B cell (primary cell): Measurements from ENCODE around the gene KRT39. TPM values are rescaled to one million over a fixed set of nuclear protein-coding genes. Genes with fewer than 3 reads are reported as not detected.

Experiments
- ATAC-seq: fragments of 200-7000 bp; cut with Tn5 transposase; one replicate; pipeline ENCODE4 v1.10.0; 2021; ENCODE audit warnings: low read depth, mild to moderate bottlenecking, moderate number of reproducible peaks, moderate library complexity
- CTCF ChIA-PET: fragments of 350-600 bp; sonication (Branson Sonifier 250); formaldehyde crosslinking; loops from one replicate; lab custom pipeline; 2021; ENCODE audit warnings: antibody characterized with exemption, inconsistent platforms; lab: Charles Lee
- POLR2A ChIA-PET: fragments of 350-600 bp; sonication (Branson Sonifier 250); formaldehyde crosslinking; loops from one replicate; lab custom pipeline; 2021; ENCODE audit warnings: antibody characterized with exemption; lab: Charles Lee
- DNase-seq: peaks from one replicate; pipeline ENCODE4 v3.0.0; 2013
- H2AFZ ChIP-seq: 2 replicates; pipeline ENCODE4 v1.6.1; 2012; ENCODE audit warnings: mild to moderate bottlenecking, low read depth, low read length; ENCODE audit not compliant: insufficient read depth, poor library complexity, severe bottlenecking
- H3K27ac ChIP-seq, 2 donors: 1 replicate in 1 of 2; 2 replicates in 1 of 2; pipeline ENCODE4 v1.5.1; 2012 to 2013; ENCODE audit warnings: low read length in 2 of 2, mild to moderate bottlenecking in 2 of 2, moderate library complexity in 1 of 2
- H3K27me3 ChIP-seq, 4 experiments: fragments of 200-600 bp in 1 of 4; sonication (generic) in 1 of 4; replicated peaks in 1 of 4; 1 replicate in 2 of 4; 2 replicates in 2 of 4; pipeline versions ENCODE4 v1.6.1 to v1.7.0; 2013 to 2016; ENCODE audit warnings: low read length in 3 of 4, mild to moderate bottlenecking in 2 of 4, mixed read lengths in 1 of 4, moderate library complexity in 1 of 4; ENCODE audit not compliant: insufficient read depth in 4 of 4, control insufficient read depth in 3 of 4; ENCODE audit errors: control extremely low read depth in 1 of 4
- H3K36me3 ChIP-seq, 2 experiments: replicated peaks in 1 of 2; 1 replicate in 1 of 2; 2 replicates in 1 of 2; pipeline versions ENCODE4 v1.6.1 to v1.7.1; 2013; ENCODE audit warnings: low read length in 1 of 2; ENCODE audit not compliant: insufficient read depth in 2 of 2, control insufficient read depth in 1 of 2; ENCODE audit errors: control extremely low read depth in 1 of 2, extremely low read depth in 1 of 2
- H3K4me1 ChIP-seq, 2 donors: fragments of 200-600 bp in 1 of 2; sonication (generic) in 1 of 2; 1 replicate in 1 of 2; 2 replicates in 1 of 2; pipeline versions ENCODE4 v1.5.1 to v1.6.1; 2013 to 2017; ENCODE audit warnings: low read length in 2 of 2; ENCODE audit not compliant: control insufficient read depth in 2 of 2, insufficient read depth in 2 of 2
- H3K4me2 ChIP-seq: replicated peaks from 2 replicates; pipeline ENCODE3; 2012; ENCODE audit warnings: mild to moderate bottlenecking, low read depth, low read length; ENCODE audit not compliant: poor library complexity, severe bottlenecking
- H3K4me3 ChIP-seq, 5 experiments: fragments of 200-600 bp in 1 of 5; sonication (generic) in 1 of 5; 1 replicate in 3 of 5; 2 replicates in 2 of 5; pipeline versions ENCODE4 v1.5.1 to v1.7.0; 2011 to 2016; ENCODE audit warnings: low read length in 4 of 5, mild to moderate bottlenecking in 4 of 5, low read depth in 2 of 5, control low read depth in 1 of 5, moderate library complexity in 1 of 5; ENCODE audit not compliant: insufficient read depth in 1 of 5; ENCODE audit errors: control extremely low read depth in 1 of 5, extremely low read depth in 1 of 5
- H3K79me2 ChIP-seq: fragments of 200-600 bp; sonication (generic); one replicate; pipeline ENCODE4 v1.6.0; 2016; ENCODE audit warnings: low read length; ENCODE audit not compliant: control insufficient read depth, insufficient read depth
- H3K9ac ChIP-seq: fragments of 200-600 bp; sonication (generic); 2 replicates; pipeline ENCODE4 v1.6.1; 2017; ENCODE audit warnings: mild to moderate bottlenecking, low read length, moderate library complexity
- H3K9me3 ChIP-seq, 3 donors: one replicate each; pipeline versions ENCODE4 v1.6.1 to v1.7.1; 2013; ENCODE audit warnings: low read length in 2 of 3; ENCODE audit not compliant: control insufficient read depth in 2 of 3, insufficient read depth in 1 of 3; ENCODE audit errors: control extremely low read depth in 1 of 3
- H4K20me1 ChIP-seq: 2 replicates; pipeline ENCODE4 v1.6.0; 2012; ENCODE audit warnings: mild to moderate bottlenecking, low read length; ENCODE audit not compliant: insufficient read depth, control insufficient read depth, poor library complexity, severe bottlenecking
- H3K27ac Mint-ChIP-seq: one replicate; pipeline ENCODE4 v1.8.0; 2021; ENCODE audit warnings: mixed read lengths
- H3K27me3 Mint-ChIP-seq: one replicate; pipeline ENCODE4 v1.8.0; 2021; ENCODE audit warnings: mixed read lengths
- H3K4me1 Mint-ChIP-seq: one replicate; pipeline ENCODE4 v1.8.0; 2021; ENCODE audit warnings: mixed read lengths
- H3K4me3 Mint-ChIP-seq: one replicate; pipeline ENCODE4 v1.8.0; 2021; ENCODE audit warnings: mixed read lengths
- H3K9me3 Mint-ChIP-seq: one replicate; pipeline ENCODE4 v1.8.0; 2022; ENCODE audit warnings: mixed read lengths; ENCODE audit not compliant: insufficient read depth
- EZH2 ChIP-seq: IDR thresholded peaks from 2 replicates; pipeline ENCODE4 v1.6.1; 2012; ENCODE audit warnings: borderline replicate concordance, low read depth, mild to moderate bottlenecking, moderate library complexity, low read length; ENCODE audit not compliant: insufficient read depth, poor library complexity, severe bottlenecking
- WGBS: methylation state at CpG from one replicate; pipeline ENCODE4 v1.1.5; 2013; ENCODE audit warnings: missing lambda C conversion rate; ENCODE audit not compliant: insufficient coverage; 5-methylcytosine and 5-hydroxymethylcytosine counted together
- intact Hi-C: fragments of 100-400 bp; cut with micrococcal nuclease; formaldehyde crosslinking; loops from one replicate; pipeline ENCODE4 v1.10.0; 2022
- polyA plus RNA-seq: library from polyadenylated mRNA; depleted of rRNA; stranded (reverse); fragments of >200 nt; gene quantifications from 2 replicates; pipeline ENCODE4 v1.2.3, GENCODE V29; 2012
- total RNA-seq, 2 donors: library from RNA; stranded (reverse); fragments of 120-200 nt in 1 of 2; gene quantifications; 1 replicate in 1 of 2; 2 replicates in 1 of 2; pipeline versions ENCODE4 v1.2.3 to v1.2.4, GENCODE V29; 2013 to 2022
- TF ChIP-seq, protein P1 (sequence below): fragments of 200-600 bp; IDR thresholded peaks from one replicate; pipeline ENCODE4 v1.8.0; 2022; ENCODE audit warnings: antibody characterized with exemption, mild to moderate bottlenecking

The KRT39 gene
- total and polyA plus RNA-seq, 2 donors (not counting 1 experiment from before 2014, with no cell fraction given): not detected

DNA sequence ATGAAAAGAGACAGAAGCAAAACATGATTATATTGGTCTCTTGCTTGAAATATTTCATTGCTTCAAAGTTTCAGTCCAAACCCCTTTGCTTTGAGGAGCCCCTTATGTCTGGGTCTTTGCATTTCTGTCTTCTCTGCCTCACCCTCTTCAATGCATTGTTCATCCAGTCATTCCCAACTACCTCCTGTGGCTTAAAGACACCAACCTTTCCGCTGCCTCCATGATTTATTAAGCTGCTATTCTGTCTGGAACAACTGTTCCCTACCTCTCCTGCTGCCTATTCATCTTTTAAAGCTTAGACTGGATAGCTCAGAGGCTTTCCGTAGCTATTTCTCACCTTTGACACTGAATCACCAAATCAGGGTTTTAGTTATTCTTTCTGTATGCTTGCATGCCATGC lies 30.6 kb upstream of the KRT39 start:
- H3K27ac Mint-ChIP-seq: no peak overlapping the region
- H3K36me3 ChIP-seq: no peaks in the 10 kb centered on the region
- H3K9ac ChIP-seq: no peak overlapping the region
- peaks cover 0 to 1% (median 0%) of the 10 kb centered on the region in 3 donors for H3K9me3 ChIP-seq
- H3K27me3 ChIP-seq: peaks cover 0 to 10% (median 5%) of the 10 kb centered on the region in 4 experiments
- 82% methylated on average over 1 of the region's 2 CpGs for WGBS
- no peaks in the 10 kb centered on the region for H3K79me2 ChIP-seq
- H3K4me3 Mint-ChIP-seq: no peak overlapping the region
- ATAC-seq: no peak
- no peak for DNase-seq
- no peak overlapping the region for H2AFZ ChIP-seq
- no peak overlapping the region for H3K4me2 ChIP-seq
- ChIA-PET POLR2A (no interaction called here), CTCF (no interaction called here)
- intact Hi-C loops: no loop called here
- H3K27me3 Mint-ChIP-seq: peaks cover 46% of the 10 kb centered on the region
- H3K27ac ChIP-seq: no peak overlapping the region
- no peaks in the 10 kb centered on the region for H3K4me1 ChIP-seq
- no peak for TF ChIP-seq EZH2
- TF ChIP-seq, protein P1, sequence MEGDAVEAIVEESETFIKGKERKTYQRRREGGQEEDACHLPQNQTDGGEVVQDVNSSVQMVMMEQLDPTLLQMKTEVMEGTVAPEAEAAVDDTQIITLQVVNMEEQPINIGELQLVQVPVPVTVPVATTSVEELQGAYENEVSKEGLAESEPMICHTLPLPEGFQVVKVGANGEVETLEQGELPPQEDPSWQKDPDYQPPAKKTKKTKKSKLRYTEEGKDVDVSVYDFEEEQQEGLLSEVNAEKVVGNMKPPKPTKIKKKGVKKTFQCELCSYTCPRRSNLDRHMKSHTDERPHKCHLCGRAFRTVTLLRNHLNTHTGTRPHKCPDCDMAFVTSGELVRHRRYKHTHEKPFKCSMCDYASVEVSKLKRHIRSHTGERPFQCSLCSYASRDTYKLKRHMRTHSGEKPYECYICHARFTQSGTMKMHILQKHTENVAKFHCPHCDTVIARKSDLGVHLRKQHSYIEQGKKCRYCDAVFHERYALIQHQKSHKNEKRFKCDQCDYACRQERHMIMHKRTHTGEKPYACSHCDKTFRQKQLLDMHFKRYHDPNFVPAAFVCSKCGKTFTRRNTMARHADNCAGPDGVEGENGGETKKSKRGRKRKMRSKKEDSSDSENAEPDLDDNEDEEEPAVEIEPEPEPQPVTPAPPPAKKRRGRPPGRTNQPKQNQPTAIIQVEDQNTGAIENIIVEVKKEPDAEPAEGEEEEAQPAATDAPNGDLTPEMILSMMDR: no peak
- no peaks in the 10 kb centered on the region for H3K4me1 Mint-ChIP-seq
- no peaks in the 10 kb centered on the region for H3K9me3 Mint-ChIP-seq
- no peaks in the 10 kb centered on the region for H4K20me1 ChIP-seq
- H3K4me3 ChIP-seq: no peak overlapping the region

DNA sequence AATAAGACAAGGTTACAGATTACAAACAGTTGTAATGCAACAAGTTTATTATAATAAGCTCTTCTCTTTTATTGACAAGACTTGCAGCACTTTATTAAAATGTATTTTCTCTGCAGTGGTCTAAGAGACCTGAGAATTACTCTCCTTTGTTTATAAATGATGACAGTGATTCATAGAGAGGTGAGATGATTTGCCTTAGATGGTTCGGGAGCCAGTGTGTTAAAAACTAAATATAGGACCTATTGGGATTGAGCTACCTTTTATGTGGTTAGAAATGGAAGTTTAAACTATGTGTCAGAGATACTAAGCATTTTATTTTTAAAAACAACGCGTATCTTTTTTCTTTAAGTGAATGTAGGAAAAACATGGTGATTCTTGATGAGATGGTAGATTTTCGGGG lies 30.1 kb upstream of the KRT39 start:
- Histone ChIP-seq H3K9me3 (peaks cover 0 to 1% (median 0%) of the 10 kb centered on the region in 3 donors), H3K36me3 (no peaks in the 10 kb centered on the region), H3K27ac (no peak overlapping the region), H3K4me2 (no peak overlapping the region), H3K27me3 (peaks cover 0 to 10% (median 6%) of the 10 kb centered on the region in 4 experiments), H2AFZ (no peak overlapping the region), H3K4me1 (no peaks in the 10 kb centered on the region), H3K4me3 (no peak overlapping the region), H3K9ac (no peak overlapping the region), H4K20me1 (no peaks in the 10 kb centered on the region), H3K79me2 (no peaks in the 10 kb centered on the region)
- intact Hi-C loops: no loop called here
- H3K4me1 Mint-ChIP-seq: no peaks in the 10 kb centered on the region
- no peak overlapping the region for H3K27ac Mint-ChIP-seq
- TF ChIP-seq, protein P1: no peak
- TF ChIP-seq EZH2: no peak
- peaks cover 49% of the 10 kb centered on the region for H3K27me3 Mint-ChIP-seq
- H3K9me3 Mint-ChIP-seq: no peaks in the 10 kb centered on the region
- POLR2A ChIA-PET: no interaction called here
- CTCF ChIA-PET: no interaction called here
- DNase-seq (no peak), ATAC-seq (no peak)
- no peak overlapping the region for H3K4me3 Mint-ChIP-seq
- no CpG with 5 or more reads among the region's 4 CpGs for WGBS
